UCSD-AML1 (cell line): ENCODE data around the gene SYK.
A peak's percentile ranks its signal among the peaks of the same experiment; 100 is the strongest.

Experiments used
- DNase-seq: peaks from one replicate; lab custom pipeline; 2025; ENCODE audit not compliant: unreplicated experiment; lab: John Stamatoyannopoulos, UW

SYK gene

GRCh38 chr9:90821697-90822096, 20.1 kb downstream of the SYK start:
- DNase-seq: no peak

DNA sequence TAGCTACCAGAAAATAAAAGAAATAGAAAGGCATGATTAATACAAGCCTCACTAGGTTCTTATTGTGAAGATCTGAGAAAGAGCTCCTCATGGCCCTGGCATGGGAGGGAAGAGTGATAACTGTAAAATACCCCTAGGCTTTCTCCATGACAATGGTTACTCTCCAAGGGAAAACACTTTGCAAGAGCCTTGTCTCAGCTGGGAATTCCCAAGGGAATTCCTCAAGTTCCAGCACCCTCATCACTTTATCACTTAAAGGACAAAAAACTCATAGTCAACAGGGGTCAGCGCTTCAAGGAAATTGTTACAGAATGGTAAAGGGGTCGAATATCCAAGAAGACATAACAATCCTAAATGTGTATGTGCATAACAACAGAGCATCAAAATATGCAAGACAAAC, 21.2 kb downstream of the SYK start:
- no peak for DNase-seq

- DNase-seq: peak; percentile 52
Measured at GRCh38 chr9:90825586-90825985, 24.0 kb downstream of the SYK start.

- no peak for DNase-seq
Measured at GRCh38 chr9:90826326-90827020, 24.9 kb downstream of the SYK start.

GRCh38 chr9:90827181-90827871, 25.7 kb downstream of the SYK start:
- DNase-seq: peak; percentile 57

DNA sequence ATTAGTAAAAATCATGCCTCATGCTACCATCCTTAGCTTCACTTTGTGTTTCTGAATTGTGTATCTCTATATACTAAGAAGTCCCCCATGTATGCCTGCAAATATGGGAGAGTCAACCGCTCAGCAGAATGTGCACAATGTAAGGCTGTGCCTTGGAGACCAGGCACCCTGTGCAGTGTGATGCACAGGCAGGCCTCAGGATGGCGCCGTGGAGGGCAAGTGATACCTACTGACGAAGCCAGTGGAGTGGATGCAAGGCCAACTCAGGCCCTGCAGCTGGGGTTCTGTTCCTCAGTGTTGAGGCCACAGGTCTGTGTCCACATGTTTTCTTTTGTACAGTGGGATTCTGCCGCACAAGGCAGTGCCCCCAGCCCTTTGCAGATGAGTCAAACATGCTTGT, 28.4 kb downstream of the SYK start:
- no peak for DNase-seq

GRCh38 chr9:90830977-90831376, 29.4 kb downstream of the SYK start:
- DNase-seq: no peak

- no peak for DNase-seq
Measured at GRCh38 chr9:90832261-90832660, 30.6 kb downstream of the SYK start.

DNA sequence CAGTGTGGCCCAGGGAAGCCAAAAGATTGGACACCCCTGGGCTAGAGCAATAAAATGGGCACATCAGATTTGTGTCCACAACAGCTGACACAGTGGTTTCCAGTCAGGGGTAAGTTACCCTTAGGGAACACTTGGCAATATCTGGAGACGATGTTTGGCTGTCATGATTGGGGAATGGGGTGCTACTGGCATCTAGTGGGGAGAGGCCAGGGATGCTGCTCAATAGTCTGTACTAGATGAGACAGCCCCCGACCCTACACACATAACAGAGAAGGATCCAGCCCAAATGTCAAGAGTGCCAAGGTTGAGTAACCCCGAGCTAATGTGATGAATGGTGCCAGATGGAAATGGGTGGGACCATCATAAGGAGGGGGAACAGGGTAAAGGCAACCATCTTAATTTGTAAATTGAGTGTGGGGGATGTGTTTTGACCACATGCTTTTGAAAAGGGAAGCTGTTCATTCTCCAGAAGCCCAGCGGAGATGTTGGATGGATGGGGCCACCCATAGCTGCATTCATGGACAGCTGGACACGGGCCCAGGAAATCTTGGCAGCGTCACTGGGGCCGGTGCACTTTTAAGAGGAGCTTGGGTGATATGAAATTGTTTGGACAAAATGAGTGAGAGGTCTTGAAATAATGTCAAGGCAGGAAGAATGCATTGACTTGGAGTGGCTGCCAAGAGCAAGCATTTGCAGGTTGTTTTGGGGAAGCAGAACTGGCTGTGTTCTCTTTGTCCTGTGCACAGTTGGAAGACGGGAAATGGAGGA, 33.4 kb downstream of the SYK start:
- DNase-seq: no peak

GRCh38 chr9:90836411-90837080, 34.9 kb downstream of the SYK start:
- DNase-seq: no peak

DNA sequence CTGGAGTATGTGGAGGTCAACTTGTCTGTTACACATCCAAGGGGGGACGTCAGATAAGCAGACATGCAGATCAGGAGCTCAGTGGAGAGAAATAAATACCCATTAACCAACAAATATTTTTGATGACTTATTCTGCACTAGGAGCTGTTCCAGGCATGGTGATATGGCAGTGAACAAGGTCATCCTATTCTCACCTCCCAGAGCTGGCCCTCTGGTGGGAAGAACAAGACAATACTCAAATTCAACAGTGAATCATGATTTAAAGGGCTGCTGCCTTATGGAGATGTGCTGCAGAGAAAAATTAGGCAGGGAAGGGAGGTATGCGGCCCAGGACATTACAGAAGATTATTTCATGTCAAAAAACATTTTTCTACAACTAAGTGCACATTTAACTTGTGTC, 36.5 kb downstream of the SYK start:
- no peak for DNase-seq

DNA sequence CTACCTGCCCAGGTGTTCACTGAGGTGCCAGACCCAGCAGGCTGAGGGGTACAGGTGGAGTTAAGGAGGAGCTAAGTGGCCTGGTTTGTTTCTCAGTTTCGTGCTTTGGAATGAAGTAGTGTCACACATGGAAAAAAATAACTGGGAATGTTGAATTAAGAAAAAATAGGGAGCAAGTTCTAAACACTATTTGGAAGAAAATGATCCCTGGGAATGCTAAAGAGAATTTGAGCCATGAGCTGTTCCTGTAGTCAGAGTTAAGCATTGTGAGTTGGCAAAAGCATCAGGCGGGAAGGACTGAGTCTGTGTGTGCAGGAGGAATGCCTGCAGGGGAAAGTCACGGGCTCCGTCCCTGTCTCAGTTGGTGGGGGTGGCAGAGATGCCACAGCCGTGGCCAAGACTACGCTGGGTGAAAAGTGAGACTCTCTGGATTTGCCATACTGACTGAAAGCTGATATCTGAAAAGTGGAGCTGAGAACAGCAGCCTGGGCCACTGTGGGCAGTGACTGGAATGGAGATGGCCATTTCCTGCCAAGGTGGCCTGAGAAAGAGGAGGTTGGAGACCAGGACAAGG, 37.0 kb downstream of the SYK start:
- no peak for DNase-seq

DNA sequence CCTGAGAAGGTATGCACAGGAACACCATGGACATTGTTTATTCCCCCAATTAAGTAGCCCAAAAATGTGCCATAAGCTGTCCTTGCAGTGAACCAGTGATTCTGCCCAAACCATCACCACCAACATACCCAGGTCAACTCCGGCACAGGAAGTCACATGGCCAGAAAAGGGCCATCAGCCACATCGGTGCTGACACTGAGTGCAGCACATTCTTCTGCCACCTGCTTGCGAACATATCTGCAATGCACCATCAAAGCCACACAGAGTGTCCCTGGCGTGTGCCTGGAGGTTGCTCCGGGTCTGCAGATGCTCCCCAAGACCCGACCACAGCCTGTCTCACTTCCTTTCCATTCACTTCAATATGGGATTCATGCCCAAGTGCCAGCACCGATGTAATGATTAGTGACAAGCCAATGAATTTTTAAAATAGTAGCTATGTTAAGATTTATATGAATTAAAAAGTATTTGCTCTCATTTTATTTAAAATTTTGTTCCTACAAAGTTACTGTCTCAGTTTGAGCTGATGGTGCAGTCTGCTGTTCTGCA, 37.6 kb downstream of the SYK start:
- DNase-seq: no peak

DNA sequence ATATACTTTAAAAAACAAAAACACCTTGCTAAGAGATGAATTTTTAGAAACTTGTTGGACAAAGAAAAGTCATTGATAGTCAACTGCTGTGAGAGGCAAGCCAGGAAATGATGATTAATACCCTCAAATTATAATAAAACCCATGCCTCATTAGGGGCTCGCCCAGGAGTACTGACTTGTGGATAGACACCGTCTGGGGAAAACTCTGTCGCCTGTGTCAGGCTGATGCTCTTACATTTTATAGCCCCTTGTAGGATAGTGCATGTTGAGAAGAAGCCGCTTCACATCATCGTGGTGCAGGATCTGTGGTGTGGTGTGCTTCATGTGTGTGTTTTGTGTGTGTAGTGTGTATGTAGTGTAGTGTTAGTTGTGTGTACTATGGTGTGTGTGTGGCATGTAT, 39.1 kb downstream of the SYK start:
- no peak for DNase-seq

DNA sequence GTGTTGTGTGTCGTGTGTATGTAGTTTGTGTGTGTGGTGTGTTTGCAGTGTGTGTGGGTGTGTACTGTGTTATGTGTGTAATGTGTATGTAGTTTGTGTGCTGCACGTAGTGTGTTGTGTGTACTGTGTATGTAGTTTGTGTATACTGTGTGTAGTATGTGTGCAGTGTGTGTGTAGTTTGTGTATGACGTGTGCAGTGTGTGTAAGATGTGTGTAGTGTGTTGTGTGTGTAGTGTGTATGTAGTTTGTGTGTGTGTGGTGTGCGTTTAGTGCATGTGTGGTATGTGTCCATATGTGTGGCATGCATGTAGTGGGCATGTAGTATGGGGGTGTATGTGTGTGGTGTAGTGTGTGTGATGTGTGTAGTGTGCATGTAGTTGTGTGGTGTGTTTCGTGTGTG, 39.6 kb downstream of the SYK start:
- no peak for DNase-seq

GRCh38 chr9:90841615-90842014, 40.0 kb downstream of the SYK start:
- DNase-seq: no peak

DNA sequence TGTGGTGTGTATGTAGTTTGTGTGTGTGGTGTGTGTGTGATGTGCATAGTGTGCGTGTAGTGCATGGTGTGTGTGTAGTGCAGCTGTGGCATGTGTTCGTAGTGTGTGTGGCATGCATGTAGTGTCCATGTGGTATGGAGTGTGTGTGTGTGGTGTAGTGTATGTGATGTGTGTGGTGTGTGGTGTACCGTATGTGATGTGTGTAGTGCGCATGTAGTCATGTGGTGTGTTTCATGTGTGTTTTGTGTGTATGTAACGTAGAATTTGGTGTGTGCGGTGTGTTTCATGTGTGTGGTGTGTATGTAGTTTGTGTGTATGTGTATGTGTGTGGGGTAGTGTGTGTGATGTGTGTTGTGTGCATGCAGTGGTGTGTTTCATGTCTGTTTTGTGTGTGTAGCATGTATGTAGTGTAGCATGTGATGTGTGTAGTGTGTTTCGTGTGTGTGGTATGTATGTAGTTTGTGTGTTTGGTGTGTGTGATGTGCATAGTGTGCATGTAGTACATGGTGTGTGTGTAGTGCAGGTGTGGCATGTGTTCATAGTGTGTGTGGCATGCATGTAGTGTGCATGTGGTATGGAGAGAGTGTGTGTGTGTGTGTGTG, 40.7 kb downstream of the SYK start:
- DNase-seq: no peak

- peak; percentile 75 for DNase-seq
Measured at GRCh38 chr9:90842996-90843395, 41.4 kb downstream of the SYK start.

DNA sequence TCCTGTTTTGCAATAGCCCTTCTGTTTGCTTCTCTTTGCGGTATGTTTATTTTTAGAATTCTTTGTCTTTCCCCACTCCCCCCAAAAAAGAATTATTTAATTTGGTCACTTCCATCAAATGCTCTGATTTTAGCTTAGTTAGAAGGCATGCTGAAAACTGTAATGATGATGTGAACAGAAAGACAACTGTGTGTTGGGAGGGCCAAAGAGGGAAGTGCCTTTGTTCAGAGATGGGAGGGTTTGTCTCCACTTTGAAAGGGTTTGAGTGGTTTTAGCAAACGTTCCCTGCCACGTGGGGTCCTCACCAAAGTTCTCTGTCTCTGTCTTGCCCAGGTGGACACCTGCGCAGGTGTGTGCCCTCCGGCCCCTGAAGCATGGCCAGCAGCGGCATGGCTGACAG, 41.9 kb downstream of the SYK start:
- no peak for DNase-seq

DNA sequence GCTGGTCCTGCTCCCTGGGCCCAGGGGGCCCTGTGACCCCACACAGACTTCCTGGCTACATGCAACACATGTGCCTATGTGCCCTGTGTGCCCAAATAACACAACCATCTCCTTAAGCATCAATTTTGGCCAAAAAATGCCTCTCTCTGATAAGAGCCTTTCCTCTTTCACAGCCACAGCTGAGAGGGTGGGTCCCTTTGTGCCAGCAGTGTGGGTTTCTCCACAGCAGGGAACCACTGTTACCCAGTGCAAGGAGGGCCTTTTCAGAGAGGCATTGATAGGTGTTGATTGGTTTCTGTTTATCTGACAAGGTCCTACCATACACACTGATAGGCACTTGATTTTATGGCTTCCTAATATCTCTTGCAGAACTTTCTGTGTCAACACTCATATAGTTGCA, 42.7 kb downstream of the SYK start:
- DNase-seq: no peak
